Endothelial cell of umbilical vein (primary cell): Measurements from ENCODE around the gene PRIM1. TPM values are rescaled to one million over a fixed set of nuclear protein-coding genes. Genes with fewer than 3 reads are reported as not detected.

Source experiments
- BruUV-seq: library from RNA; stranded (reverse); fragments of 400-500 nt; replicated peaks from 2 replicates; lab custom pipeline; 2021; lab: Mats Ljungman, UMichigan
- CTCF ChIA-PET: fragments of 300-600, 350-600 bp; sonication (Branson Sonifier 250); formaldehyde crosslinking; loops from one replicate; lab custom pipeline; 2021; ENCODE audit warnings: antibody characterized with exemption, inconsistent platforms; lab: Charles Lee
- POLR2A ChIA-PET: fragments of 300-600, 350-600 bp; sonication (Branson Sonifier 250); formaldehyde crosslinking; loops from one replicate; lab custom pipeline; 2021; ENCODE audit warnings: antibody characterized with exemption, inconsistent platforms; lab: Charles Lee
- DNase-seq: peaks from one replicate; pipeline ENCODE4 v3.0.0-alpha.2; 2011; ENCODE audit warnings: low read depth, low spot score
- FAIRE-seq: peaks from 2 replicates; lab custom pipeline; 2011; peaks lifted over from hg19 to GRCh38; lab: Jason Lieb, UNC
- H2AFZ ChIP-seq: 2 replicates; pipeline ENCODE4 v1.6.0; 2012; ENCODE audit warnings: low read depth, low read length, control low read depth, inconsistent platforms
- H3K27ac ChIP-seq: 2 replicates; pipeline ENCODE4 v1.5.1; 2011; ENCODE audit warnings: low read depth, mild to moderate bottlenecking, control low read depth, low read length, moderate library complexity; ENCODE audit not compliant: insufficient read depth
- H3K27me3 ChIP-seq, 2 experiments: 2 replicates each; pipeline versions ENCODE4 v1.6.0 to v1.6.1; 2011; ENCODE audit warnings: low read length in 2 of 2, mixed read lengths in 1 of 2; ENCODE audit not compliant: control insufficient read depth in 2 of 2, insufficient read depth in 2 of 2
- H3K36me3 ChIP-seq, 2 experiments: 2 replicates in 1 of 2; 3 replicates in 1 of 2; pipeline ENCODE4 v1.5.1; 2011; ENCODE audit warnings: low read length in 2 of 2, mild to moderate bottlenecking in 1 of 2, moderate library complexity in 1 of 2; ENCODE audit not compliant: control insufficient read depth in 2 of 2, insufficient read depth in 2 of 2; ENCODE audit errors: extremely low read depth in 1 of 2
- H3K4me1 ChIP-seq: 3 replicates; pipeline ENCODE4 v1.5.1; 2011; ENCODE audit warnings: mild to moderate bottlenecking, low read length; ENCODE audit not compliant: control insufficient read depth, insufficient read depth; ENCODE audit errors: extremely low read depth
- H3K4me2 ChIP-seq: 2 replicates; pipeline ENCODE4 v1.6.1; 2011; ENCODE audit warnings: low read length, control low read depth, mixed read lengths; ENCODE audit not compliant: insufficient read depth
- H3K4me3 ChIP-seq, 3 experiments: fragments of 200-600 bp in 1 of 3; sonication (generic), shearing (Covaris generic) in 1 of 3; replicated peaks in 1 of 3; 2 replicates each; pipeline ENCODE4 v1.5.1; 2011 to 2016; ENCODE audit warnings: control low read depth in 3 of 3, low read length in 3 of 3, mild to moderate bottlenecking in 2 of 3, inconsistent platforms in 1 of 3, low read depth in 1 of 3, moderate library complexity in 1 of 3; ENCODE audit not compliant: insufficient read depth in 1 of 3
- H3K79me2 ChIP-seq: 2 replicates; pipeline ENCODE4 v1.6.0; 2012; ENCODE audit warnings: low read length, inconsistent platforms; ENCODE audit not compliant: control insufficient read depth, insufficient read depth
- H3K9ac ChIP-seq: replicated peaks from 2 replicates; pipeline ENCODE3; 2011; ENCODE audit warnings: low read length, control low read depth; ENCODE audit not compliant: insufficient read depth; ENCODE audit errors: extremely low read depth
- H3K9me1 ChIP-seq: replicated peaks from 3 replicates; pipeline ENCODE4 v1.6.0; 2011; ENCODE audit warnings: mild to moderate bottlenecking, low read length; ENCODE audit not compliant: control insufficient read depth, insufficient read depth; ENCODE audit errors: extremely low read depth
- H3K9me3 ChIP-seq: replicated peaks from 2 replicates; pipeline ENCODE4 v1.5.1; 2012; ENCODE audit warnings: low read length, inconsistent platforms; ENCODE audit not compliant: control insufficient read depth, insufficient read depth
- H4K20me1 ChIP-seq: replicated peaks from 2 replicates; pipeline ENCODE3; 2011; ENCODE audit warnings: mild to moderate bottlenecking, low read length; ENCODE audit not compliant: control insufficient read depth, insufficient read depth; ENCODE audit errors: extremely low read depth
- EZH2 ChIP-seq: IDR thresholded peaks from 2 replicates; pipeline ENCODE4 v1.6.1; 2012; ENCODE audit warnings: borderline replicate concordance, low read depth, mild to moderate bottlenecking, moderate library complexity, low read length, inconsistent platforms; ENCODE audit not compliant: severe bottlenecking
- FOS ChIP-seq: IDR thresholded peaks from 2 replicates; pipeline ENCODE4 v1.6.1; 2011; ENCODE audit warnings: mild to moderate bottlenecking, low read length, moderate library complexity, borderline replicate concordance; ENCODE audit not compliant: insufficient read depth
- GATA2 ChIP-seq: IDR thresholded peaks from 2 replicates; pipeline ENCODE4 v1.7.0; 2011; ENCODE audit warnings: low read depth, mild to moderate bottlenecking, moderate library complexity, mixed read lengths, low read length; ENCODE audit not compliant: insufficient read length, insufficient read depth
- JUN ChIP-seq: IDR thresholded peaks from 2 replicates; pipeline ENCODE4 v1.6.1; 2011; ENCODE audit warnings: borderline replicate concordance, low read depth; ENCODE audit not compliant: insufficient read length, insufficient read depth
- MAX ChIP-seq: IDR thresholded peaks from 2 replicates; pipeline ENCODE4 v1.6.1; 2011; ENCODE audit not compliant: insufficient read depth, insufficient read length
- MYC ChIP-seq: IDR thresholded peaks from one replicate; pipeline ENCODE4 v1.6.1; 2011; ENCODE audit warnings: mild to moderate bottlenecking, low read depth, low read length
- POLR2A ChIP-seq: IDR thresholded peaks from 2 replicates; pipeline ENCODE4 v1.6.1; 2012; ENCODE audit warnings: low read depth, mild to moderate bottlenecking, control low read depth, low read length
- POLR2AphosphoS5 ChIP-seq: IDR thresholded peaks from 2 replicates; pipeline ENCODE4 v1.6.1; 2012; ENCODE audit warnings: low read depth, mild to moderate bottlenecking, control low read depth, low read length, moderate library complexity; ENCODE audit not compliant: insufficient read depth
- dilution Hi-C: fragments of 300-500 bp; cut with MboI; formaldehyde crosslinking; loops from one replicate; pipeline ENCODE4 v1.15.0; 2019; ENCODE audit warnings: low sequenced_read_pairs; ENCODE audit not compliant: extremely low pct_ligation_motif_present
- intact Hi-C: fragments of 100-400 bp; cut with micrococcal nuclease; formaldehyde crosslinking; loops from one replicate; pipeline ENCODE4 v1.10.0; 2022
- polyA plus RNA-seq, 4 experiments: library from polyadenylated mRNA; depleted of rRNA in 3 of 4; stranded (reverse) in 3 of 4; unstranded in 1 of 4; fragments of >200 nt; gene quantifications; 2 replicates each; pipeline versions ENCODE4 v1.2.1 to v1.2.3, GENCODE V29; 2011 to 2012; ENCODE audit warnings: missing spikeins in 1 of 4
- total RNA-seq: library from RNA; stranded (reverse); gene quantifications from 2 replicates; pipeline ENCODE4 v1.2.3, GENCODE V29; 2021

Gene PRIM1
- total and polyA plus RNA-seq, 2 donors (not counting 3 experiments of a cell fraction or from before 2014, with no cell fraction given) = 10.9 to 12.1 TPM

GRCh38 chr12:56684745-56685359 is 67.3 kb downstream of the PRIM1 start:
- Histone ChIP-seq H3K27ac (peak overlapping the region; percentile 38), H4K20me1 (peaks cover 4% of the 10 kb centered on the region)
- dilution Hi-C loops = no loop called here

GRCh38 chr12:56682323-56682722 is 69.8 kb downstream of the PRIM1 start:
- Histone ChIP-seq H3K9ac (no peak overlapping the region), H3K9me3 (no peaks in the 10 kb centered on the region), H3K4me1 (peaks cover 18% of the 10 kb centered on the region), H3K9me1 (no peaks in the 10 kb centered on the region), H3K36me3 (peaks cover 4 to 5% of the 10 kb centered on the region in 2 experiments), H3K27ac (no peak overlapping the region), H3K79me2 (peaks cover 99% of the 10 kb centered on the region), H3K27me3 (no peaks in the 10 kb centered on the region), H3K4me3 (no peak overlapping the region), H4K20me1 (peaks cover 4% of the 10 kb centered on the region), H3K4me2 (no peak overlapping the region), H2AFZ (no peak overlapping the region)
- intact Hi-C loops = no loop called here
- CTCF ChIA-PET = no interaction called here
- TF ChIP-seq GATA2 (no peak), EZH2 (no peak), JUN (no peak), MYC (no peak), MAX (no peak)
- POLR2A ChIA-PET = no interaction called here
- DNase-seq = no peak
- FAIRE-seq = no peak
- BruUV-seq = no TSS peak
- dilution Hi-C loops = no loop called here

More at GRCh38 chr12:56684745-56685359, 67.3 kb downstream of the PRIM1 start:
- H3K9me1 ChIP-seq = no peaks in the 10 kb centered on the region
- BruUV-seq = no TSS peak
- H2AFZ ChIP-seq = no peak overlapping the region
- intact Hi-C loops = loop anchor here (5.0 kb wide), 1 partner anchor 402 kb away; the partner anchor contains the start of gene NAB2
- ChIA-PET POLR2A (interaction anchor here (0.7 kb wide), 1 partner anchor 925 kb away, joined by 8 read pairs; no protein-coding TSS in a partner anchor), CTCF (interaction anchor here (1.0 to 1.7 kb wide), 5 partner anchors 39 to 439 kb away, joined by 3 to 12 read pairs (median 3); no protein-coding TSS in a partner anchor)
- peak overlapping the region; percentile 60 for H3K9ac ChIP-seq
- peaks cover 4 to 5% of the 10 kb centered on the region in 2 experiments for H3K36me3 ChIP-seq
- TF ChIP-seq FOS (no peak), POLR2A (no peak), POLR2AphosphoS5 (no peak), GATA2 (no peak), JUN (no peak)
- peak; percentile 48 for FAIRE-seq
- H3K4me3 ChIP-seq = peak overlapping the region; percentile 6 to 69 (median 14)
- no peaks in the 10 kb centered on the region for H3K9me3 ChIP-seq
- H3K79me2 ChIP-seq = peaks cover 80% of the 10 kb centered on the region
- H3K27me3 ChIP-seq = no peaks in the 10 kb centered on the region
- H3K4me1 ChIP-seq = peaks cover 27% of the 10 kb centered on the region
- DNase-seq = peak; percentile 27
- peak overlapping the region; percentile 96 for H3K4me2 ChIP-seq
